VCaP (cell line): ENCODE results near the gene PCDHGB1.
"Not testable (repeated sequence)": the region's sequence is repeated elsewhere in the genome, so short reads cannot be mapped to it uniquely, and the experiment has no call there.

Experiments used
- H3K27ac ChIP-seq: fragments of 450-650 bp; 2 replicates; pipeline ENCODE4 v1.5.1; 2017
- TF ChIP-seq, protein P1 (sequence below): fragments of 450-650 bp; conservative IDR thresholded peaks from 2 replicates; pipeline ENCODE4 v1.5.1; 2017; ENCODE audit warnings: mild to moderate bottlenecking, moderate library complexity

PCDHGB1 gene

DNA sequence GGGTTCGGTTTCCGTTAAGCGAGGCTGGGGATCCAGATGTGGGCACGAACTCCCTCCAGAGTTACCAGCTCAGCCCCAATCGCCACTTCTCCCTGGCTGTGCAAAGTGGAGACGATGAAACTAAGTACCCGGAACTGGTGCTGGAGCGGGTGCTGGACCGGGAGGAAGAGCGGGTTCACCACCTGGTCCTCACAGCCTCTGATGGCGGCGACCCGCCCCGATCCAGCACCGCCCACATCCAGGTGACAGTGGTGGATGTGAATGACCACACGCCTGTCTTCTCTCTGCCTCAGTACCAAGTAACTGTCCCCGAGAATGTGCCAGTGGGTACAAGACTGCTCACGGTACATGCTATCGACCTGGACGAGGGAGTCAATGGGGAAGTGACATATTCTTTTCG, 33.4 kb downstream of the PCDHGB1 start:
- TF ChIP-seq, protein P1, sequence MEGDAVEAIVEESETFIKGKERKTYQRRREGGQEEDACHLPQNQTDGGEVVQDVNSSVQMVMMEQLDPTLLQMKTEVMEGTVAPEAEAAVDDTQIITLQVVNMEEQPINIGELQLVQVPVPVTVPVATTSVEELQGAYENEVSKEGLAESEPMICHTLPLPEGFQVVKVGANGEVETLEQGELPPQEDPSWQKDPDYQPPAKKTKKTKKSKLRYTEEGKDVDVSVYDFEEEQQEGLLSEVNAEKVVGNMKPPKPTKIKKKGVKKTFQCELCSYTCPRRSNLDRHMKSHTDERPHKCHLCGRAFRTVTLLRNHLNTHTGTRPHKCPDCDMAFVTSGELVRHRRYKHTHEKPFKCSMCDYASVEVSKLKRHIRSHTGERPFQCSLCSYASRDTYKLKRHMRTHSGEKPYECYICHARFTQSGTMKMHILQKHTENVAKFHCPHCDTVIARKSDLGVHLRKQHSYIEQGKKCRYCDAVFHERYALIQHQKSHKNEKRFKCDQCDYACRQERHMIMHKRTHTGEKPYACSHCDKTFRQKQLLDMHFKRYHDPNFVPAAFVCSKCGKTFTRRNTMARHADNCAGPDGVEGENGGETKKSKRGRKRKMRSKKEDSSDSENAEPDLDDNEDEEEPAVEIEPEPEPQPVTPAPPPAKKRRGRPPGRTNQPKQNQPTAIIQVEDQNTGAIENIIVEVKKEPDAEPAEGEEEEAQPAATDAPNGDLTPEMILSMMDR = no peak
- no peak overlapping the region for H3K27ac ChIP-seq

DNA sequence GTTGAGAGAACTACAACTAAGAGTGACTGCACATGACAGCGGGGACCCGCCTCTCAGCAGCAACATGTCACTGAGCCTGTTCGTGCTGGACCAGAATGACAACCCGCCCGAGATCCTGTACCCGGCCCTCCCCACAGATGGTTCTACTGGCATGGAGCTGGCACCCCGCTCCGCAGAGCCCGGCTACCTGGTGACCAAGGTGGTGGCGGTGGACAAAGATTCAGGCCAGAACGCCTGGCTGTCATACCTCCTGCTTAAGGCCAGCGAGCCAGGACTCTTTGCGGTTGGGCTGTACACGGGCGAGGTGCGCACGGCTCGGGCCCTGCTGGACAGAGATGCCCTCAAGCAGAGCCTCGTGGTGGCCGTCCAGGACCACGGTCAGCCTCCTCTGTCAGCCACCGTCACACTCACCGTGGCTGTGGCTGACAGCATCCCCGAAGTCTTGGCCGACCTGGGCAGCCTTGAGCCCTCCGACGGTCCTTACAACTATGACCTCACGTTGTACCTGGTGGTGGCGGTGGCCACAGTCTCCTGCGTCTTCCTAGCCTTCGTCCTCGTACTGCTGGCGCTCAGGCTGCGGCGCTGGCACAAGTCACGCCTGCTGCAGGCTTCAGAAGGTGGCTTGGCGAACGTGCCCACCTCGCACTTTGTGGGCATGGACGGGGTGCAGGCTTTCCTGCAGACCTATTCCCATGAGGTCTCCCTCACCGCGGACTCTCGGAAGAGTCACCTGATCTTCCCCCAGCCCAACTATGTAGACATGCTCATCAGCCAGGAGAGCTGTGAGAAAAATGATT, 34.8 kb downstream of the PCDHGB1 start:
- no peak overlapping the region for H3K27ac ChIP-seq
- TF ChIP-seq, protein P1 = no peak

GRCh38 chr5:141387557-141388311, 37.8 kb downstream of the PCDHGB1 start, which contains the start of gene PCDHGB4:
Gene PCDHGB4 (plus strand): TSS chr5:141387698. CDS start chr5:141387885, 187 bp downstream.
- TF ChIP-seq, protein P1 = peak; percentile 85
- H3K27ac ChIP-seq = not testable (repeated sequence)

- H3K27ac ChIP-seq = no peak overlapping the region
- TF ChIP-seq, protein P1 = no peak
Measured at GRCh38 chr5:141388661-141389060, 38.8 kb downstream of the PCDHGB1 start.

DNA sequence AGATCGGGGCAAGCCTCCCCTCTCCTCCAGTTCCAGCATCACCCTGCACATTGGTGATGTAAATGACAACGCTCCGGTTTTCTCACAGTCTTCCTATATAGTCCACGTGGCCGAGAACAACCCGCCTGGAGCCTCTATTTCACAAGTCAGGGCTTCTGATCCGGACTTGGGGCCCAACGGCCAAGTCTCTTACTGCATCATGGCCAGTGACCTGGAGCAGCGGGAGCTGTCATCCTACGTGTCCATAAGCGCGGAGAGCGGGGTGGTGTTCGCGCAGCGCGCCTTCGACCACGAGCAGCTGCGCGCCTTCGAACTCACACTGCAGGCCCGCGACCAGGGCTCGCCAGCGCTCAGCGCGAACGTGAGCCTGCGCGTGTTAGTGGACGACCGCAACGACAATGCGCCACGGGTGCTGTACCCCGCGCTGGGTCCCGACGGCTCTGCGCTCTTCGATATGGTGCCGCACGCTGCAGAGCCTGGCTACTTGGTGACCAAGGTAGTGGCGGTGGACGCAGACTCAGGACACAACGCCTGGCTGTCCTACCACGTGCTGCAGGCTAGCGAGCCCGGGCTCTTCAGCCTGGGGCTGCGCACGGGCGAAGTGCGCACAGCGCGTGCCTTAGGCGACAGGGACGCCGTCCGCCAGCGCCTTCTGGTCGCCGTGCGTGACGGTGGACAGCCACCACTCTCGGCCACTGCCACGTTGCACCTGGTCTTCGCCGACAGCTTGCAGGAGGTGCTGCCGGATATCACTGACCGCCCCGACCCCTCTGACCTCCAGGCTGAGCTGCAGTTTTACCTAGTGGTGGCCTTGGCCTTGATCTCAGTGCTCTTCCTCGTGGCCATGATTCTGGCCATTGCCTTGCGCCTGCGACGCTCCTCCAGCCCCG, 39.5 kb downstream of the PCDHGB1 start:
- TF ChIP-seq, protein P1 = no peak
- no peak overlapping the region for H3K27ac ChIP-seq

DNA sequence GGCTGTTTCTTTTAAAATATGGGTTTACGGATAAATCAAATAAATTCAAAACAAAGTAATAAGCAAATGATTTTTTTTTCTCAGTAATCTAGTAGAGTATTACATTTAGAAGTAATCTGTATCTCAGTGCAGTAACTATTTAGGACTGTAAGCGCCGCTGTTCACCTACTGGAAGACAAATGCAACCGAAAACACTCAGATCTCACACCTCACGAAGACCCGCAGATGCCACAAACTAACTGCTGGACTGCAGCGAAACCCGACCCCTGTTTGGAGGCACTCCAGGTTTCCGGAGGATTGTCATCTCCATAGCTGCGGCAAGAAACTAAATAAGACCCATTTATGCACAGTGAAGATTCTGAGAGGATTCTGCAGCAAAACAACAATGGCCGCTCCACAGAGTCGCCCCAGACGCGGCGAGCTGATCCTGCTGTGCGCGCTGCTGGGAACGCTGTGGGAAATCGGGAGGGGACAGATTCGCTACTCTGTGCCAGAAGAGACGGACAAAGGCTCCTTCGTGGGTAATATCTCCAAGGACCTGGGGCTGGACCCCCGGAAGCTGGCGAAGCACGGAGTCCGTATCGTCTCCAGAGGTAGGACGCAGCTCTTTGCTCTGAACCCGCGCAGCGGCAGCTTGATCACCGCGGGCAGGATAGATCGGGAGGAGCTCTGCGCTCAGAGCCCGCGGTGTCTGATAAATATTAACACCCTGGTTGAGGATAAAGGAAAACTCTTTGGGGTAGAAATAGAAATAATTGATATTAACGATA, 42.7 kb downstream of the PCDHGB1 start, which contains the start of gene PCDHGA8:
Gene PCDHGA8 (plus strand): TSS at position 205 of the 770 bp plus-strand sequence. CDS start 181 bp downstream, at position 386.
- TF ChIP-seq, protein P1 = no peak

More for the DNA sequence above, 42.7 kb downstream of the PCDHGB1 start, which contains the start of gene PCDHGA8:
- H3K27ac ChIP-seq = no peak within 1 kb of the TSS
